ENCODE measurements around the gene LIMK1. TPM values are rescaled to one million over a fixed set of nuclear protein-coding genes. Genes with fewer than 3 reads are reported as not detected.

LIMK1 gene
- total RNA-seq, 2 donors from 2014 or later: 11.1 to 16.5 TPM

DNA sequence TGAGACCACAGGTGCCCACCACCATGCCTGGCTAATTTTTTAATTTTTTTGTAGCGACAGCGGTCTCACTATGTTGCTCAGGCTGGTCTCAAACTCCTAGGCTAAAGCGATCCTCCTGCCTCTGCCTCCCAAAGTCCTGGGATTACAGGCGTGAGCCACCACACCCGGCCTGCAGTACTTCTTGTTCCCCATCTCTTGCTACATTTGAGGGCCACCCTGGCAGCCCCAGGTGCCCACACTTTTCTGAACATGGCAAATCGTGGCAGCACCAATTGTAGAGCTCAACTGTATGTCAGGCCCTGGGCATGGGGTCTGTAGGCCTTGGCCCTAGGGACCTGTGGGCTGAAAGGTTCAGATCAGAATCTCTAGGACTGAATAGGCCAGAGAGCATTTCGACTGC is 25.1 kb upstream of the LIMK1 start:
- H3K36me3 ChIP-seq: no peaks in the 10 kb centered on the region
- no peak overlapping the region for H3K9ac ChIP-seq (ENCODE audit: low read depth in 2 of 2, low read length in 2 of 2)
- no peak for DNase-seq
- H3K9me3 ChIP-seq: no peaks in the 10 kb centered on the region
- no peak overlapping the region for H3K27ac ChIP-seq
- peaks cover 14% of the 10 kb centered on the region for H3K4me1 ChIP-seq
- no peaks in the 10 kb centered on the region for H3K27me3 ChIP-seq
- intact Hi-C loops (cut with DNase I): no loop called here
- H3K4me3 ChIP-seq: no peak overlapping the region
- TF ChIP-seq, protein P1, sequence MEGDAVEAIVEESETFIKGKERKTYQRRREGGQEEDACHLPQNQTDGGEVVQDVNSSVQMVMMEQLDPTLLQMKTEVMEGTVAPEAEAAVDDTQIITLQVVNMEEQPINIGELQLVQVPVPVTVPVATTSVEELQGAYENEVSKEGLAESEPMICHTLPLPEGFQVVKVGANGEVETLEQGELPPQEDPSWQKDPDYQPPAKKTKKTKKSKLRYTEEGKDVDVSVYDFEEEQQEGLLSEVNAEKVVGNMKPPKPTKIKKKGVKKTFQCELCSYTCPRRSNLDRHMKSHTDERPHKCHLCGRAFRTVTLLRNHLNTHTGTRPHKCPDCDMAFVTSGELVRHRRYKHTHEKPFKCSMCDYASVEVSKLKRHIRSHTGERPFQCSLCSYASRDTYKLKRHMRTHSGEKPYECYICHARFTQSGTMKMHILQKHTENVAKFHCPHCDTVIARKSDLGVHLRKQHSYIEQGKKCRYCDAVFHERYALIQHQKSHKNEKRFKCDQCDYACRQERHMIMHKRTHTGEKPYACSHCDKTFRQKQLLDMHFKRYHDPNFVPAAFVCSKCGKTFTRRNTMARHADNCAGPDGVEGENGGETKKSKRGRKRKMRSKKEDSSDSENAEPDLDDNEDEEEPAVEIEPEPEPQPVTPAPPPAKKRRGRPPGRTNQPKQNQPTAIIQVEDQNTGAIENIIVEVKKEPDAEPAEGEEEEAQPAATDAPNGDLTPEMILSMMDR (IDR thresholded peaks at IDR 0.05): no peak

DNA sequence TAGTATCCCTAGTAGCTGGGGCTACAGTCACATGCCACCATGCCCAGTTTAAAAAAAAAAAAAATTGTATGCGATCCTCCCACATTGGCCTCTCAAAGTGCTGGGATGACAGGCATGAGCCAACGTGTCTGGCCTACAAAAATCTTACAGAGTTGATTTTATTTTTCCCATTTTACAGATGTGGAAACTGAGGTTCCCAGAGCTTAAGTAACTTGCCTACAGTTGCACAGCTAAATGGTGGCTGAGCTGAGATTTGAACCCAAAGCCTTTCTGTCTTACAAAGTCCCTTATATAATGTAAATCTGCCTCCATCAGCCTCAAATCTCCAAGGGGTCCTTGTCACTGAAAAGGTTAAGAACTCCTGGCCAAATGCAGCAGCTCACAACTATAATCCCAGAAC is 24.6 kb upstream of the LIMK1 start:
- H3K9ac ChIP-seq (ENCODE audit: low read depth in 2 of 2, low read length in 2 of 2): no peak overlapping the region
- H3K9me3 ChIP-seq: no peaks in the 10 kb centered on the region
- no peaks in the 10 kb centered on the region for H3K27me3 ChIP-seq
- intact Hi-C loops (cut with DNase I): no loop called here
- H3K36me3 ChIP-seq: no peaks in the 10 kb centered on the region
- no peak for DNase-seq
- H3K4me1 ChIP-seq: peaks cover 14% of the 10 kb centered on the region
- H3K27ac ChIP-seq: no peak overlapping the region
- TF ChIP-seq, protein P1 (IDR thresholded peaks at IDR 0.05): no peak
- H3K4me3 ChIP-seq: no peak overlapping the region

DNA sequence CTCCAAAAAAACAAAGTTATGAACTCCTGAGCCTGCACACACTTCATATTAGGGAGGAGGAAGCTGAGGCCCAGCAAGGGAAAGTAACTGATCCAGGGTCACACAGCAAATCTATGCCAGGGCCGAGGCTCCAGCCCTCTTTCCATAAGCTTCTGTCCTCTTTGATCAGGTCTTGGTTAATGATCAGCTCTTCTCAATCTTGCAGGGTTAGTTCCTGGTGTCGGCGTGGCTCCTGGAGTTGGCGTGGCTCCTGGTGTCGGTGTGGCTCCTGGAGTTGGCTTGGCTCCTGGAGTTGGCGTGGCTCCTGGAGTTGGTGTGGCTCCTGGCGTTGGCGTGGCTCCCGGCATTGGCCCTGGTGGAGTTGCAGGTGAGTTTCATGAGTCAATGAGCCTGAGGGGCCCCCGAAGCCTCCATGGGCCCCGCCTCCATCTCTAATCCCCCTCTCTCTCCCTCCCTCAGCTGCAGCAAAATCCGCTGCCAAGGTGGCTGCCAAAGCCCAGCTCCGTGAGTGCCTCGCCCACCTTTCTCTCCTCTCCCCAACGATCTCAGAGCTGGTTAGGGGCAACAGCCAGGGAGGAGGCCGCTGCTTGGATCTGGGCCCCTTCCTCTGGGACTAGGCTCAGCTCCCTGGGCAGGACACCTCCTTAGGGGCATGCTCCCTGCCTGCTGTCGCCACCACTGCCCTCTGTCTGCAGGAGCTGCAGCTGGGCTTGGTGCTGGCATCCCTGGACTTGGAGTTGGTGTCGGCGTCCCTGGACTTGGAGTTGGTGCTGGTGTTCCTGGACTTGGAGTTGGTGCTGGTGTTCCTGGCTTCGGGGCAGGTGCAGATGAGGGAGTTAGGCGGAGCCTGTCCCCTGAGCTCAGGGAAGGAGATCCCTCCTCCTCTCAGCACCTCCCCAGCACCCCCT is 23.7 kb upstream of the LIMK1 start:
- no peaks in the 10 kb centered on the region for H3K36me3 ChIP-seq
- no peaks in the 10 kb centered on the region for H3K9me3 ChIP-seq
- no peak overlapping the region for H3K4me3 ChIP-seq
- peak; percentile 94 for DNase-seq
- peaks cover 14% of the 10 kb centered on the region for H3K4me1 ChIP-seq
- H3K27me3 ChIP-seq: no peaks in the 10 kb centered on the region
- TF ChIP-seq, protein P1 (IDR thresholded peaks at IDR 0.05): no peak
- peak overlapping the region; percentile 51 to 59 for H3K9ac ChIP-seq (ENCODE audit: low read depth in 2 of 2, low read length in 2 of 2)
- intact Hi-C loops (cut with DNase I): no loop called here
- H3K27ac ChIP-seq: peak overlapping the region; percentile 74

DNA sequence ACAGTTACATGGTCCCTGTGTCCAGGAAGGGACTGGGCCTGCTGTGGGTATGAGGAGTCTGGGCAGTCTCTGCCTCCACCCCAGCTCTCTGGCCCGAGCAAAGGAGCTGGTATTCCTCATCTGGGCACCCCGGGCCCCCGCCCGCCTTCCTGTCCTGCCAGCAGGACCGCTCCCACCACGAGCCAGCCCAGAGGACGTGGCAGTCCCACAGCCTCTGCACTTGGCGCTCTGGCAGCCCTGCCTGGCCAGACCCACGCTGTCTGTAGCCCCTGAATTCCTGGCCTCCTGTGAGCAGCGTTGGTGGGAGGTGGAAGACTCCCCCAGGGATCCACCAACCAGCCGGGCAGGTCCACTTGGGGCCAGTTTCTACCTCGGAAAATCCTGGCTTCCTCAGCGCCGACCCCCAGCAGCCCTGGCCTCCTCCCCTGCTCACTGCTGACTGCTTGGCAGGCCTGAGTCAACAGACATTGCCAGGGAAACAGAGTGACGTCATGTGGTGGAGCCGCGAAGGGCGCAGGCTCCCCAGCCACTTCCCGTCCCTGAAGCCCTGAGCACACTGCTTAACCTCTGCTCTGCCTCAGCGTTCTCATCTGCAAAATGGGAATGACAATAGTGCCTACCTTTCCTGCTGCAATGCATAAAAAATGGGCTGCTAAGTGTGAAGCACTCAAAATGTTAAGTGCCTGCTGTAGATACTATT is 21.6 kb upstream of the LIMK1 start:
- Histone ChIP-seq H3K4me1 (peaks cover 14% of the 10 kb centered on the region), H3K36me3 (no peaks in the 10 kb centered on the region), H3K4me3 (peak overlapping the region; percentile 8), H3K9me3 (no peaks in the 10 kb centered on the region), H3K27ac (peak overlapping the region; percentile 74), H3K27me3 (no peaks in the 10 kb centered on the region), H3K9ac (ENCODE audit: low read depth in 2 of 2, low read length in 2 of 2) (peak overlapping the region; percentile 55 to 76)
- intact Hi-C loops (cut with DNase I): no loop called here
- TF ChIP-seq, protein P1 (IDR thresholded peaks at IDR 0.05): no peak
- DNase-seq: peak; percentile 90

DNA sequence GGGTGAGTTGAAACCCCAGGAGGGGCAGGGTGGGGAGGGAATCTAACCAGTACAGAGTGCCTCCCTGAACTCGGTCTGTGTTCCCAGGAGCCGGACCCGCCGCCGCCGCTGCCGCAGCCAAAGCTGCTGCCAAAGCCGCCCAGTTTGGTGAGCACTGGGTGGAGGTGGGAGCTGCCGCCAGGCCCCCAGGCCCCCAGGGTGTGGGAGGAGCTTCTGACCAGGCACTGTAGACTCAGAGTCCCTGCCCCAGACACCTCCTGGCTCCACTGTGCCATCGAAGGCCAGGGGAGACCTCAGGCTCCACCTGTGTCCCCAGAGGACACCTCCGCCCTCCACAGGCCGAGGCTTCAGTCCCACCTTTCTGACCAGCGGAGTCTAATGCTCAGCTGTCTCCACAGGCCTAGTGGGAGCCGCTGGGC is 20.4 kb upstream of the LIMK1 start:
- DNase-seq: no peak
- intact Hi-C loops (cut with DNase I): no loop called here
- H3K27me3 ChIP-seq: no peaks in the 10 kb centered on the region
- TF ChIP-seq, protein P1 (IDR thresholded peaks at IDR 0.05): no peak
- no peak overlapping the region for H3K27ac ChIP-seq
- peaks cover 14% of the 10 kb centered on the region for H3K4me1 ChIP-seq
- no peak overlapping the region for H3K4me3 ChIP-seq
- H3K9ac ChIP-seq (ENCODE audit: low read depth in 2 of 2, low read length in 2 of 2): no peak overlapping the region
- no peaks in the 10 kb centered on the region for H3K9me3 ChIP-seq
- no peaks in the 10 kb centered on the region for H3K36me3 ChIP-seq

Data from colonic mucosa (tissue), 4 donors.